GM21526 (cell line): ENCODE measurements around the gene IFNL2.

Experiments
- ATAC-seq: cut with Tn5 transposase; IDR thresholded peaks from one replicate; pipeline ENCODE4 v1.9.1; 2021; ENCODE audit warnings: moderate library complexity; ENCODE audit not compliant: unreplicated experiment, low FRiP score

The IFNL2 gene

DNA sequence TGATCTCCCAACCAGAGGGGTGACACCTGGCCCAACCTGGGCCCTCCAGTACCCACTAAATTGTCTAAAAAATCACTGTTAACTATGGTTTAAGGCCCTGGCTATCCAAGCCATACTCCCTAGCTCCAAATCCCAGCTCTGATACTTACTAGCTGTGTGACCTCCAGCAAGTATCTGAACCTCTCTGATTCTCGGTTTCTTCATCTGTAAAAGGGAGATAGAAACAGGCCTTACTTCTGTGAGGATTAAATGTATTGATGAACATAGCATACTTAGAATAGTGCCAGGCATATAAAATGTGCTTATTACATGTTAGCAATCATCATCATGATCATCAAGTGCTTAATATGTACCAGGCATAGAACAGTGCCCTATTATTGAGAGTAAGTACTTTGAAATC is 47.7 kb downstream of the IFNL2 start:
- no peak for ATAC-seq

DNA sequence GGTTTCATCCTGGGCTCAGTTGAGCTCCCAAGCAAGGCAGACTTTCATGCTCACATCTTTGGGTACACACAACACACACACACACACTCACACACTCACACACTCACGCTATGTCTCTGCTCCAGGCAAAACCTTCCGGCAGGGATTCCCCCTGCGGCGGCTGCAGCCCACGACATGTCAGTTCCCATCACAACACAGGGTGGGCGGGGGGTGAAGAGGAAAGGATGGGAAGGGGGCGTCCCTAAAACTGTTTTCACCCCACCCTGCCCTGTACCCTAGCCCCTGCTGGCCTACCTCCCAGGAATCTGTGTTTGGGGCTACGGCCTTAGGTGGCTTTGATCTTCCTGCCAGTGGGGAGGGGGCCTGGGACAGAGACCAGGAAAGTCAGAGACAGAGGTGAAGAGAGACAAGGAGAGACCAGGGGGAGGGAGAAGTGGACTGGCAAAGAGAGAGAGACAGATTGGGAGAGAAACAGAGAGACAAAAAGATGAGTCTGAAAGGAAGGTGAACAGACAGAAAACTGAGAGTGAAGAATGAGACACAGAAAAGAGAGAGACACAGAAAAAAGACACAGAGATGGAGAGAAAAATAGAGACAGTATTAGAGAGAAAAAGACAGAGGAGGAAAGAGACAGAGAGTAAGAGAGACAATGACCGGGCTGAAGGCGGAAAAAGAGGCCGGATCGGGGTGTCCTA is 48.6 kb downstream of the IFNL2 start:
- no peak for ATAC-seq

DNA sequence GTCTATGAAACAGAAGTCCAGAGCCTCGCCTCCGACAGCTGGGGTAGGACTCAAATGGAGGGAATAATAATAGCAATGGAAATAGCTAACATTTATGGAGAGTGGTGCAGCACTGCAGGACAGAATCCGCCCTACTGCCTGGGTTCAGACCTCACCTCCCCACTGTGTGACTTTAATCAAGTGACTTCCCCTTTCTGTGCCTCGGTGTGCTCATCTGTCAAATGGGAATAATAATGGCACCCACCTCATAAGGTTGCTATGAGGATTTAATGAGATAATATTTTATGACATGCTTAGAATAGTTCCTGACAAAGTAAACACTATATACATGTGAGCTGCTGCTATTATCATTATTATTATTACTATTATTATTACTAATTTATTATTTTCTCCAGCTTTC is 49.3 kb downstream of the IFNL2 start:
- no peak for ATAC-seq

DNA sequence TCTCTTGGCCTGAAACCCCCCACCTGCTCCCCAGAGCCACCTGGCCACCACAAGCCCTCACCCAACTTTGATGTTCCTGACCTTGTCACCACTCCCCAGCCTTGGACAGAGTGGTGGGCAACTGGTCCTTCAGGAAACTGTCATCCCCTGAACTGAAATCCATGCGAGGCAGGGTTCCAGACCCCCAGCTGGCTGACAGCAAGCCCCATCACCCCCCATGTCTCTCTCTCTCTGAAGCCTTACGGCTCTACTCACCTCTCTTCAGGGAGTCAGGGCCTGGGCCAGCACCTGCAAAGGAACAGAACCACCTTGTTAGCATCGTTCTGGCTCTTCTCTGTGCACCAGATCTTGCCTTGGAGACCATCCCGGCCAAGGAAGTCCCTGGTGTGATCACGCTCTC is 49.9 kb downstream of the IFNL2 start:
- no peak for ATAC-seq

DNA sequence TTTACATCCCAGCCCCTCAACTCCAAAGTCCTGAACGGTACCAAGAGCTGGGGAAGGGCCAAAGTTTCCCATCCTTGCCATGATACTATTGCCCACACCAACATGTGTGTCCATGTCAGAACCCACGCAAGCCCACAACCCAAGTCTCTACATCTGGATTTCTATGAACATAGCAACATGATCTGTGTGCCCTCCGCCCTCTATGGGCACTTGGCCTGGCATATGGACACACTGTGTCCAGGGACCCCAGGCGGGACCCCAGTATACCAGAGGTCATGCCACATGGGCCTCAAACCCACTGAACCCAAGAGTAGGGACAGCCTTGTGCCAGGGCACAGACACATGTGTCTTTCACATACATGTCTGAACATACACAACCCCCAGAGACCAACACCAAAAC is 50.5 kb downstream of the IFNL2 start:
- ATAC-seq, result no peak

DNA sequence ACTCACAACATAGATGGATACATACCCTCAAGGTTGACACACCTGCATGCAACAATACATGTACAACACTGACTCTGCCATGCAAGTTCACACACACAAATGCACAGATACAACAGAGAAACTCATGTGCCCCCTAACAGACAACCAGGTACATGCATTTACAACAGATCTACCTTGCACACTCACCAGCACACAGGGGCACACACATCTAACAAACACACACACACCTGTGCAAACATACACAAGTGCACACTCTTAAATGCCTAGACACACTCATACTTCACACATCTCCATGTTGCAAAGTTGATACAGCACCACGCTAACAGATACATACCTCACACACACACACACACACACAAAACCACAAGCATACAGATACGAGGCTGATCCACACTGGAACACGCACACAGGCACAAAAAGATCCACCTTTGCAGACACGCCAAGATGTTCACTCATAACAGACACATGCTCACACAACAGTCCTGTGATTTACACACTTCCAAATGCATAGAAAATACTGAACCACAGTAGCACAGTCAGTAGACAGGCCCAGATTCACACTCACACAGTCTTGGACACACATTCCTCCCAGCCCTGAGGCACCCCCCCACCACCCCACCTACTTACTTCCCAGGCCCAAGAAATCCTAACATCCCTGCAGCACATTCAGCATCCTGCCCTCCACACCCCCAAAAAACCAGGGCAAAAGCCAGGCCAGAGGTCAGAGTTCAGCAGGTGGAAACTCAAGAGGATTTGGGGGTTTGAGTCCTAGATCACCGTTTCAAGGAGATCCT is 51.1 kb downstream of the IFNL2 start:
- no peak for ATAC-seq
